Retinal pigment epithelial cell (primary cell): ENCODE measurements around the gene POU3F4.

Experiments
- DNase-seq: peaks from one replicate; pipeline ENCODE4 v3.0.0-alpha.2; 2010; ENCODE audit warnings: low read depth
- H3K4me3 ChIP-seq: 2 replicates; pipeline ENCODE4 v1.5.1; 2011; ENCODE audit warnings: mild to moderate bottlenecking, low read length, control low read depth, moderate library complexity
- TF ChIP-seq, protein P1 (sequence below): conservative IDR thresholded peaks from 2 replicates; pipeline ENCODE4 v1.5.1; 2011; ENCODE audit warnings: low read depth, low read length, control low read depth, inconsistent platforms

The POU3F4 gene

GRCh38 chrX:83535417-83536196 is 27.5 kb downstream of the POU3F4 start:
- no peak for DNase-seq
- TF ChIP-seq, protein P1, sequence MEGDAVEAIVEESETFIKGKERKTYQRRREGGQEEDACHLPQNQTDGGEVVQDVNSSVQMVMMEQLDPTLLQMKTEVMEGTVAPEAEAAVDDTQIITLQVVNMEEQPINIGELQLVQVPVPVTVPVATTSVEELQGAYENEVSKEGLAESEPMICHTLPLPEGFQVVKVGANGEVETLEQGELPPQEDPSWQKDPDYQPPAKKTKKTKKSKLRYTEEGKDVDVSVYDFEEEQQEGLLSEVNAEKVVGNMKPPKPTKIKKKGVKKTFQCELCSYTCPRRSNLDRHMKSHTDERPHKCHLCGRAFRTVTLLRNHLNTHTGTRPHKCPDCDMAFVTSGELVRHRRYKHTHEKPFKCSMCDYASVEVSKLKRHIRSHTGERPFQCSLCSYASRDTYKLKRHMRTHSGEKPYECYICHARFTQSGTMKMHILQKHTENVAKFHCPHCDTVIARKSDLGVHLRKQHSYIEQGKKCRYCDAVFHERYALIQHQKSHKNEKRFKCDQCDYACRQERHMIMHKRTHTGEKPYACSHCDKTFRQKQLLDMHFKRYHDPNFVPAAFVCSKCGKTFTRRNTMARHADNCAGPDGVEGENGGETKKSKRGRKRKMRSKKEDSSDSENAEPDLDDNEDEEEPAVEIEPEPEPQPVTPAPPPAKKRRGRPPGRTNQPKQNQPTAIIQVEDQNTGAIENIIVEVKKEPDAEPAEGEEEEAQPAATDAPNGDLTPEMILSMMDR = no peak
- H3K4me3 ChIP-seq = no peak overlapping the region
